Activated CD4-positive, alpha-beta memory T cell treated with anti-CD3 and anti-CD28 coated beads for 36 hours (primary cell): ENCODE results near the gene ATP6V1B1. TPM values are rescaled to one million over a fixed set of nuclear protein-coding genes. Genes with fewer than 3 reads are reported as not detected.

ENCODE experiments used
- CTCF ChIA-PET: fragments of 350-600 bp; sonication (Branson Sonifier 250); formaldehyde crosslinking; loops from one replicate; lab custom pipeline; 2021; ENCODE audit warnings: antibody characterized with exemption, inconsistent platforms; lab: Charles Lee
- POLR2A ChIA-PET: fragments of 350-600 bp; sonication (Branson Sonifier 250); formaldehyde crosslinking; loops from one replicate; lab custom pipeline; 2021; ENCODE audit warnings: antibody characterized with exemption; lab: Charles Lee
- DNase-seq: peaks from one replicate; pipeline ENCODE4 v3.0.0-alpha.2; 2020
- H3K27ac Mint-ChIP-seq: one replicate; pipeline ENCODE4 v1.8.0; 2021; ENCODE audit warnings: mixed read lengths
- H3K27me3 Mint-ChIP-seq: one replicate; pipeline ENCODE4 v1.8.0; 2021; ENCODE audit warnings: mixed read lengths
- H3K36me3 Mint-ChIP-seq: one replicate; pipeline ENCODE4 v1.8.0; 2021; ENCODE audit warnings: mixed read lengths
- H3K4me1 Mint-ChIP-seq: one replicate; pipeline ENCODE4 v1.8.0; 2021; ENCODE audit warnings: low read depth, mixed read lengths
- H3K4me3 Mint-ChIP-seq: one replicate; pipeline ENCODE4 v1.8.0; 2021; ENCODE audit warnings: mild to moderate bottlenecking, mixed read lengths
- H3K9me3 Mint-ChIP-seq: one replicate; pipeline ENCODE4 v1.8.0; 2021; ENCODE audit warnings: mixed read lengths
- intact Hi-C: fragments of 100-400 bp; cut with micrococcal nuclease; formaldehyde crosslinking; loops from one replicate; pipeline ENCODE4 v1.15.1; 2023
- total RNA-seq, 2 experiments: library from RNA; stranded (reverse); gene quantifications; one replicate each; pipeline ENCODE4 v1.2.3, GENCODE V29; 2021

ATP6V1B1 gene
- total RNA-seq, 2 experiments from 2014 or later = not detected

DNA sequence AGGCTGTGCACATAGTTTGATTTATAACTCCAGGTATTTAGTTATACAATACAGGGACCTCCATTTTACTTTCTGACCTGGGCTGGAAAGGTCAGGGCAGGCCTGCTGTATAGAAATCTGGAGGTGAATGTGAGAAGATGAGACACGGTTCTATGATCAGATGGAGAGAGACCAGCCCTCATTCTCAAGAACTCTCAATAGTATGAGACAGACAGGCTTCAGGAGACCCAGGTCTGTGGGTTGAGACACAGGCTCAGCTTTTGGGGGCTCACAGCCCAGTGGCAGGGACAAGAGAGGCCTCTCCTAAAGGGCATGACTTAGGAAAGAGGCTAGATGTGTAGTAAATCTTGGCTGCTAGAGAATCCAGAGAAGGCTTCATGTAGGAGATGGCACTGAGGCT lies 719 bp upstream of the ATP6V1B1 start:
- no peak overlapping the region for H3K4me3 Mint-ChIP-seq
- ChIA-PET POLR2A (no interaction called here), CTCF (interaction anchor here (1.1 to 2.7 kb wide), 3 partner anchors 11 to 15 kb away, joined by 5 to 10 read pairs (median 7); no protein-coding TSS in a partner anchor)
- DNase-seq = no peak
- intact Hi-C loops = no loop called here
- H3K4me1 Mint-ChIP-seq = no peaks in the 10 kb centered on the region
- no peaks in the 10 kb centered on the region for H3K36me3 Mint-ChIP-seq
- H3K9me3 Mint-ChIP-seq = no peaks in the 10 kb centered on the region
- no peak overlapping the region for H3K27ac Mint-ChIP-seq
- H3K27me3 Mint-ChIP-seq = peaks cover 8% of the 10 kb centered on the region

DNA sequence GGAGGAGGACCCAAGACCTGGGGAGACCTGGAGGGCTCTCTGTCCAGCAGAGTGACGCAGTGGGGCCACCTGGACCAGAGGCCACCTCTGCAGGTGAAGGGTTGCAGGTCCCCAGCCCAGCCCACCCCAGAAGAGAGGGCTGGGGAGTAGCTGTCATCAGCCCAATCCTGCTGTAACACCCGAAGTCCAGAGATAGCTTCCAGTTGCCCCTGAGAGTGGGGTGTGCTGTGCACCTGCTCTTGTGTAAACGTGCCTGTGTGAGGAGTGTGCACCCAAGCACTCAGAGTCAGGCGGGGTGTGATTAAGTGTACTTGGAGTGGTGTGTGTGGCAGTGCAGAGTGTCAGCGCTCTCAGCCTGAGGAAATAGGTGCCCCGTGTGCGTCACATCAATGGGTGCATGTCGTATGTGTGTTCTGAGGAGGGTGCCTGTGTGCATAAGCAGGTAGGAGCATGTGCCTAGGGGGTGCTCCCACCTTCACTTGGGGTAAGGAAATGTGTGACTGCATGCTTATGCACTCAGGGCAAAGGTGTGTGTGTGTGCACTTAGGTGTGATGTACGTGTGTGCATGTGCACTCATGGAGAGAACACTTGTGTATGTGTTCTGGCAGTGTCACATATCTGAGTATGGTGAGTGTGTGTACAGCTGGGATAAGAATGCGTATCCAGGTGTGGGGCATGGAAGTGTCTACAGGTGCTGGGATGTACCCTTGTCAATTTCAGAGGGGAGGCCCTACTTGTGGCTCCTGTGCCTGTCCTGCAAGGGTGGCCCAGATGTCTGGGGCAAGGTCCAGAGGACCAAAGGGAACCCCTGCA lies 672 bp downstream of the ATP6V1B1 start:
- DNase-seq = no peak
- H3K27me3 Mint-ChIP-seq = peaks cover 8% of the 10 kb centered on the region
- H3K36me3 Mint-ChIP-seq = no peaks in the 10 kb centered on the region
- H3K9me3 Mint-ChIP-seq = no peaks in the 10 kb centered on the region
- ChIA-PET CTCF (interaction anchor here (1.0 to 2.7 kb wide), 2 partner anchors 10 to 16 kb away, joined by 7 to 10 read pairs; no protein-coding TSS in a partner anchor), POLR2A (no interaction called here)
- intact Hi-C loops = no loop called here
- no peak overlapping the region for H3K4me3 Mint-ChIP-seq
- no peak overlapping the region for H3K27ac Mint-ChIP-seq
- no peaks in the 10 kb centered on the region for H3K4me1 Mint-ChIP-seq

DNA sequence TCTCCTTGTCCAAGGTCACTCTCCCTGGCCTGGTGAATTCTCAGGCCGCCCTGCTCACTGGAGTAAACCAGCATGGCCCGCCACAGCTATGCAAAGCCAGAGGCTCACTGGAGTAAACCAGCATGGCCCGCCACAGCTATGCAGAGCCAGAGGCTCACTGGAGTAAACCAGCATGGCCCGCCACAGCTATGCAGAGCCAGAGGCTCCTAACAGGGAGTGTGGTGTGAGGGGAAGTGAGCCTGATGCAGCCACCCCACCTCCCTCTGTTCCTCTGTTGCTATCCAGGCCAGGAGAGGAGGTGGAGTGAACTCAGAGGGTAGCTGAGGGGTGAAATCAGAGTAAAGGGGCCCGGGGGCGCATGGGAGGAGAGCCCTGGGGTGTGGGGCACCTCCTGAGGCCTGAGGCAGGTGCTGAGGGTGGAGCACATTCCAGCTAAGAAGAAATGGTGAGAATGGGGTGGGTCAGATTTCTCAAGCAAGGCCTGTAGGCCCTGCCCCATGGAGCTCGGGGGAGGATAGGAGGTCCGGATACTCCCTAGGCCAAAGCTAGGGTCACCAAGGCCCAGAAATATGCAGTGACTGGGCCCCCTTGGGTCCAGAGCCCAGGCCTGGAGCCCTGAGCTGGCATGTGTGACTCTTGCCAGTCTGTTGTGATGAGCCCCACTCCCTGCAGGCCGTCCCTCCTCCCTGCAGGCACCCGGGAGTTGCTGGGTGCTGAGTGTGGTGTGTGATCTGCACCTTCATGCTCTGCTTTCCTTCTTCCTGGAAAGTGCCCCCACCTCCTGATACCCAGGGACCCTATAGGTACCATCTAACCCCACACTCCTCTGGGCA lies 1.5 kb downstream of the ATP6V1B1 start:
- intact Hi-C loops = no loop called here
- Mint-ChIP-seq H3K4me3 (no peak overlapping the region), H3K27ac (no peak overlapping the region), H3K4me1 (no peaks in the 10 kb centered on the region), H3K36me3 (no peaks in the 10 kb centered on the region), H3K27me3 (peaks cover 5% of the 10 kb centered on the region), H3K9me3 (no peaks in the 10 kb centered on the region)
- DNase-seq = no peak
- ChIA-PET CTCF (interaction anchor here (3.5 kb wide), 1 partner anchor 11 kb away, joined by 16 read pairs; no protein-coding TSS in a partner anchor), POLR2A (no interaction called here)

DNA sequence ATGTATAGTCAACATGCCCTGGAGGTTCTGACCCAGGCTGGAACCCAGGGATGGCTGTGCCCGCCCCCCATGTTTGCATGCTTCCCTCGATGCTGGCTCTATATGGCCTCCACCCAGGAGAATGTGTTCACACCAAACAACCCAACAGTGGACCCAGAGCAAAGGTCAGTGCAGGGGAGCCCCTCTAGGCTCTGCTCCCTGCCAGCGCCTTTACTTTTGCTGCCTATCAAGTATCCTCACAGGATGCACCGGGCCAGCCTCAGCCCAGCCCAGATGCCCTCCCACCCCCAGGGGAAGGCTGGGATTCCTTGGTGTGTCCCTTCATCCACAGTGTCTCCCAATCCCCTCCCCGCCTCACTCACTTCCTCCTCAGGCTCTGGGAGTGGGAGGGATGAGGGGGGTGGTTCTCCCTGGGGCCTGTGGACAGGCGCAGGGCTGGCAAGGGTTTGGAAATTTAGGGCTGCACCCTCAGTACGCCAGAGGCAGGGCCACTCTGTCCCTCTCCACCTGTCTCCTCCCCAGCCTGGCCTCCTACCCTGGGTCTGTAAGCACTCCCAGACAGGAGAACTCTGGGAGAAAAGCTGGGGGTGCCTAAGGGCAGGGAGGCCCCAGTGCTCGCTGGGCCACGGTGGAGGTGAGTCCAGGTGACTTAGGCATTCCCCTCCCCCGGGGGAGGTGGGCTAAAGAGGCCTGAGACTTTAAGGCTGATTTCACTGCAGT lies 2.3 kb downstream of the ATP6V1B1 start:
- intact Hi-C loops = no loop called here
- no peaks in the 10 kb centered on the region for H3K36me3 Mint-ChIP-seq
- peaks cover 5% of the 10 kb centered on the region for H3K27me3 Mint-ChIP-seq
- CTCF ChIA-PET = interaction anchor here (3.5 kb wide), 1 partner anchor 10 kb away, joined by 16 read pairs; no protein-coding TSS in a partner anchor
- H3K4me3 Mint-ChIP-seq = no peak overlapping the region
- H3K9me3 Mint-ChIP-seq = no peaks in the 10 kb centered on the region
- no peak for DNase-seq
- POLR2A ChIA-PET = no interaction called here
- H3K27ac Mint-ChIP-seq = no peak overlapping the region
- H3K4me1 Mint-ChIP-seq = no peaks in the 10 kb centered on the region

DNA sequence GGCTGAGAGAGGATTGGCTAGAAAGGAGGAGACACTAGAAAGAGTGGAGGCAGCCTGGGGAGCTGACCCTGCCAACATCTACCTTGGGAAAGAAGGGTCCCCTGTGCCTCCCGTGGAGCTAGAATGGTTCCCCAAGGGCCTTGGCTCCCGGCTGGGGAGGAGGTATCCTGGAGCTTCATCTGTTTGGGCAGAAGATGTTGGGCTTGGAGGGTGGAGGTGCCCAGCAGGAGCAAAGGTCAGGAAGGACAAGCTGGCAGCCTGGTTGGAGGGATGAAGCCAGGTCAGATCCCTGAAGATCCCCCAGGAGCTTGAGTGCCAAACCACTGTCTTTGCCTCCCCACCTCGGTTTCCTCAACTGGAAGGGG lies 2.9 kb downstream of the ATP6V1B1 start:
- ChIA-PET POLR2A (no interaction called here), CTCF (interaction anchor here (3.5 kb wide), 1 partner anchor 10 kb away, joined by 16 read pairs; no protein-coding TSS in a partner anchor)
- H3K27ac Mint-ChIP-seq = no peak overlapping the region

GRCh38 chr2:70939001-70939838 lies 3.5 kb downstream of the ATP6V1B1 start:
- H3K4me3 Mint-ChIP-seq = no peak overlapping the region

More for the DNA sequence above, 2.9 kb downstream of the ATP6V1B1 start:
- Mint-ChIP-seq H3K36me3 (no peaks in the 10 kb centered on the region), H3K4me1 (no peaks in the 10 kb centered on the region), H3K27me3 (peaks cover 5% of the 10 kb centered on the region), H3K4me3 (no peak overlapping the region), H3K9me3 (no peaks in the 10 kb centered on the region)
- peak; percentile 3 for DNase-seq
- intact Hi-C loops = no loop called here

GRCh38 chr2:70939839-70940580 lies 4.3 kb downstream of the ATP6V1B1 start:
- ChIA-PET POLR2A (no interaction called here), CTCF (interaction anchor here (1.1 to 3.5 kb wide), 2 partner anchors 8 to 153 kb away, joined by 3 to 16 read pairs; no protein-coding TSS in a partner anchor)
- Mint-ChIP-seq H3K36me3 (no peaks in the 10 kb centered on the region), H3K4me1 (no peaks in the 10 kb centered on the region), H3K4me3 (no peak overlapping the region), H3K27ac (no peak overlapping the region), H3K9me3 (no peaks in the 10 kb centered on the region), H3K27me3 (peaks cover 5% of the 10 kb centered on the region)
- DNase-seq = peak; percentile 7
- intact Hi-C loops = loop anchor here (10.0 kb wide), 1 partner anchor 285 kb away; no protein-coding TSS in a partner anchor

More at GRCh38 chr2:70939001-70939838, 3.5 kb downstream of the ATP6V1B1 start:
- H3K4me1 Mint-ChIP-seq = no peaks in the 10 kb centered on the region
- no peaks in the 10 kb centered on the region for H3K36me3 Mint-ChIP-seq
- ChIA-PET CTCF (interaction anchor here (1.1 to 3.5 kb wide), 2 partner anchors 9 to 152 kb away, joined by 3 to 16 read pairs; no protein-coding TSS in a partner anchor), POLR2A (no interaction called here)
- H3K27me3 Mint-ChIP-seq = peaks cover 5% of the 10 kb centered on the region
- intact Hi-C loops = no loop called here
- no peak for DNase-seq
- no peaks in the 10 kb centered on the region for H3K9me3 Mint-ChIP-seq
- no peak overlapping the region for H3K27ac Mint-ChIP-seq

GRCh38 chr2:70941186-70941585 lies 5.5 kb downstream of the ATP6V1B1 start:
- H3K27ac Mint-ChIP-seq = no peak overlapping the region

GRCh38 chr2:70941701-70942100 lies 6.0 kb downstream of the ATP6V1B1 start:
- no peak for DNase-seq
- POLR2A ChIA-PET = no interaction called here
- Mint-ChIP-seq H3K36me3 (no peaks in the 10 kb centered on the region), H3K4me3 (no peak overlapping the region), H3K27ac (no peak overlapping the region), H3K4me1 (no peaks in the 10 kb centered on the region), H3K9me3 (no peaks in the 10 kb centered on the region), H3K27me3 (peaks cover 4% of the 10 kb centered on the region)
- intact Hi-C loops = loop anchor here (10.0 kb wide), 1 partner anchor 287 kb away; no protein-coding TSS in a partner anchor
- CTCF ChIA-PET = interaction anchor here (1.0 to 1.7 kb wide), 4 partner anchors 20 to 79 kb away, joined by 3 to 5 read pairs (median 4); no protein-coding TSS in a partner anchor

More at GRCh38 chr2:70941186-70941585, 5.5 kb downstream of the ATP6V1B1 start:
- no peaks in the 10 kb centered on the region for H3K9me3 Mint-ChIP-seq
- H3K4me1 Mint-ChIP-seq = no peaks in the 10 kb centered on the region
- H3K4me3 Mint-ChIP-seq = no peak overlapping the region
- POLR2A ChIA-PET = no interaction called here
- H3K36me3 Mint-ChIP-seq = no peaks in the 10 kb centered on the region
- H3K27me3 Mint-ChIP-seq = peaks cover 3% of the 10 kb centered on the region
- intact Hi-C loops = loop anchor here (10.0 kb wide), 1 partner anchor 286 kb away; no protein-coding TSS in a partner anchor
- CTCF ChIA-PET = interaction anchor here (0.9 to 1.7 kb wide), 3 partner anchors 10 to 78 kb away, joined by 3 to 5 read pairs (median 4); no protein-coding TSS in a partner anchor
- no peak for DNase-seq
